BLaER1 (cell line): ENCODE data around the gene DHX34.

Source experiments
- H3K27ac ChIP-seq: shearing (Covaris generic); formaldehyde crosslinking; 2 replicates; pipeline ENCODE4 v1.8.1; 2022
- H3K27me3 ChIP-seq: shearing (Covaris generic); formaldehyde crosslinking; 2 replicates; pipeline ENCODE4 v1.8.1; 2022
- H3K36me3 ChIP-seq: shearing (Covaris generic); formaldehyde crosslinking; 2 replicates; pipeline ENCODE4 v1.8.1; 2022
- H3K4me1 ChIP-seq: shearing (Covaris generic); formaldehyde crosslinking; 2 replicates; pipeline ENCODE4 v1.8.1; 2022
- H3K4me2 ChIP-seq: shearing (Covaris generic); formaldehyde crosslinking; 2 replicates; pipeline ENCODE4 v1.8.1; 2022
- H3K4me3 ChIP-seq: shearing (Covaris generic); formaldehyde crosslinking; 2 replicates; pipeline ENCODE4 v1.8.1; 2022
- H3K9ac ChIP-seq: shearing (Covaris generic); formaldehyde crosslinking; 2 replicates; pipeline ENCODE4 v1.8.1; 2022
- H3K9me3 ChIP-seq: shearing (Covaris generic); formaldehyde crosslinking; 2 replicates; pipeline ENCODE4 v1.8.1; 2022
- H4K20me1 ChIP-seq: shearing (Covaris generic); formaldehyde crosslinking; 2 replicates; pipeline ENCODE4 v1.8.1; 2022
- Cebpa-rat ChIP-seq: shearing (Covaris generic); IDR thresholded peaks from 2 replicates; pipeline ENCODE4 v1.8.1; 2022

The DHX34 gene

GRCh38 chr19:47417107-47417745 is 68.1 kb downstream of the DHX34 start:
- no peak for TF ChIP-seq Cebpa-rat
- peaks cover 45% of the 10 kb centered on the region for H3K4me1 ChIP-seq
- no peak overlapping the region for H3K4me3 ChIP-seq

GRCh38 chr19:47417746-47418691 is 68.9 kb downstream of the DHX34 start:
- H3K27ac ChIP-seq, result no peak overlapping the region
- no peaks in the 10 kb centered on the region for H3K36me3 ChIP-seq
- H3K27me3 ChIP-seq, result peaks cover 94% of the 10 kb centered on the region
- peak overlapping the region; percentile 82; the same call in 1 of the 2 replicates for H3K4me2 ChIP-seq
- H3K4me3 ChIP-seq, result peak overlapping the region; percentile 57; the same call in 1 of the 2 replicates
- H3K9ac ChIP-seq, result no peak overlapping the region
- peaks cover 51% of the 10 kb centered on the region for H3K4me1 ChIP-seq
- H4K20me1 ChIP-seq, result peaks cover 60% of the 10 kb centered on the region
- H3K9me3 ChIP-seq, result no peaks in the 10 kb centered on the region
- TF ChIP-seq Cebpa-rat, result no peak

More at GRCh38 chr19:47417107-47417745, 68.1 kb downstream of the DHX34 start:
- Histone ChIP-seq H3K4me2 (no peak overlapping the region), H4K20me1 (peaks cover 60% of the 10 kb centered on the region), H3K27ac (no peak overlapping the region), H3K27me3 (peaks cover 94% of the 10 kb centered on the region), H3K9me3 (no peaks in the 10 kb centered on the region), H3K9ac (no peak overlapping the region), H3K36me3 (no peaks in the 10 kb centered on the region)

- H3K27ac ChIP-seq, result no peak overlapping the region
- no peaks in the 10 kb centered on the region for H3K9me3 ChIP-seq
- peak overlapping the region; percentile 57 for H3K4me3 ChIP-seq
- H3K27me3 ChIP-seq, result peaks cover 95% of the 10 kb centered on the region
- H3K36me3 ChIP-seq, result no peaks in the 10 kb centered on the region
- H3K4me2 ChIP-seq, result peak overlapping the region; percentile 82
- H3K4me1 ChIP-seq, result peaks cover 51% of the 10 kb centered on the region
- no peak overlapping the region for H3K9ac ChIP-seq
- H4K20me1 ChIP-seq, result peaks cover 62% of the 10 kb centered on the region
- no peak for TF ChIP-seq Cebpa-rat
Observed at GRCh38 chr19:47418692-47419029, 69.5 kb downstream of the DHX34 start.

DNA sequence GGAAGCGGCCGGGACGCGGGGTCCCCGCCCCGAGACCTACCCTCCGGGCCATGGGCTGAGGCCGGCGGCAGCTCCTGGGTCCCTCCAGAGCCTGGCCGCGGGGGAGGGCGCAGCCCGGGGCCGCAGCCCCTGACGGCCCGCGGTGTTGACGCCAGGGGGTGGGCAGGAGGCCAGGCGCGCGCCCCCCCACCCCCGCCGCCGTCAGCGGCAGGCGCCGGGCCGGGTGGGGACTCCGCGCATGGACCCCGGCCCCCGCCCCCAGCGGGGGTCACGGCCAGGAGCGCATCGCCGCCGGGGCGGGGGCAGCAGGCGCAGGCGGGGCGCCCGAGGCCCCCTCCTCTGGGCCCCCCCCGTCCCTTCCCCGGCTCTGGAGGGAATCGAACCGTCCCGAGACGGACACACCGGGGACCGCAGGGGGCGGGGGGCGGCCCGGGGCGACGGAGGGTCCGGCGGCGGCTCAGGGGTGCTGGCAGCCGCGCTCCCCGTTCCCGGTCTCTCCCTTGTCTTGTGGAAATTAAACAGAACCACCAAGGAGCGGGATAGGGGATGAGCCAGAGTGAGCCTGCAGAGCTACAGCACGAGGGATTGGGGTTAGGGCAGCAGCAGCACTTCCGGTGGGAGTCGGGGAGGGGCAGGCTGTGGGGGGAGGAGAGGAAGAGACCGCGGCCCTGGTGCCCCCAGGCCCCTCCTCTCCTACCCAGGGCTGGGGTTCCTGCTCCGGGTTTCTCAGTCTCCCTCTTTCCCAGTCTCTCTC is 70.1 kb downstream of the DHX34 start, which contains the start of gene MEIS3:
Gene MEIS3, minus strand, starts transcription at position 498 of the 754 bp plus-strand sequence. Its CDS starts 446 bp downstream, at position 52.
- Histone ChIP-seq H3K4me2 (peak within 1 kb of the TSS; percentile 82), H3K4me1 (peaks cover 51% of the 10 kb centered on the region), H3K4me3 (peak within 1 kb of the TSS; percentile 57), H3K9ac (no peak within 1 kb of the TSS), H3K27ac (no peak within 1 kb of the TSS), H3K9me3 (no peaks in the 10 kb centered on the region), H3K27me3 (peaks cover 97% of the 10 kb centered on the region), H4K20me1 (peaks cover 66% of the 10 kb centered on the region), H3K36me3 (no peaks in the 10 kb centered on the region)
- TF ChIP-seq Cebpa-rat, result no peak

GRCh38 chr19:47419789-47420188 is 70.7 kb downstream of the DHX34 start:
- Histone ChIP-seq H3K9me3 (no peaks in the 10 kb centered on the region), H3K4me1 (peaks cover 51% of the 10 kb centered on the region), H3K27ac (no peak overlapping the region), H3K9ac (no peak overlapping the region), H4K20me1 (peaks cover 66% of the 10 kb centered on the region), H3K4me3 (peak overlapping the region; percentile 57), H3K36me3 (no peaks in the 10 kb centered on the region), H3K4me2 (peak overlapping the region; percentile 82), H3K27me3 (peaks cover 98% of the 10 kb centered on the region)
- TF ChIP-seq Cebpa-rat, result no peak

- Histone ChIP-seq H3K27me3 (peaks cover 100% of the 10 kb centered on the region), H3K4me1 (peaks cover 51% of the 10 kb centered on the region), H3K9me3 (no peaks in the 10 kb centered on the region), H3K4me2 (peak overlapping the region; percentile 82), H3K4me3 (peak overlapping the region; percentile 33; the same call in 1 of the 2 replicates), H4K20me1 (peaks cover 58% of the 10 kb centered on the region), H3K36me3 (no peaks in the 10 kb centered on the region), H3K27ac (no peak overlapping the region), H3K9ac (no peak overlapping the region)
- TF ChIP-seq Cebpa-rat, result no peak
Observed at GRCh38 chr19:47421244-47421786, 72.2 kb downstream of the DHX34 start.

DNA sequence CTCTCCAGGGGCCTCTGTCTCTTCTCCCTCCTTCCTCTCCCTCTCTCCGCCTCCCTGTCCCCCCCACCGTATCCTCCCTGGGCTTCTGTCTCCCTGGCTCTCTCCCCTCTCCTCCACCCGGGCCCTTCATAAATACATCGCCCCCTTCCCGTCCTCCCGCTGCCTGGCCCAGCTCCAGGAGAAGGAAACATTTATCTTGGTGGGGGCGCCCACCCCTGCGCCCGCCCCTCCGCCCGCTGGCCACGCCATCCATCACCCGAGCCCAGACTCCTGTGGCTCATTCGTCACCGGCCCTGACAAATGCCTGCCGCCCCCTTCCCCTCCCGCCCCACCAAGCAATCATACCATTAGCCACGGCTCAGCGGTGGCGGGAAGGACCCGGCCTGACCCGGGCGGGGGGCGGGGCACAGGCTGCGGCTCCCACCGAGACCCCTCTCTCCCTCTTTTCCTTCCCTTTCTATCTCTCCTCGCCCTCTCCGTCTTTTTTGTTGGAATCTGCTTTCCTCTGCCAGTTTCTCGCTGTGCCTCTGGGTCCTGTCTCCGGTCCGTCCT is 72.8 kb downstream of the DHX34 start:
- Histone ChIP-seq H4K20me1 (peaks cover 58% of the 10 kb centered on the region), H3K27ac (no peak overlapping the region), H3K36me3 (no peaks in the 10 kb centered on the region), H3K27me3 (peaks cover 100% of the 10 kb centered on the region), H3K9me3 (no peaks in the 10 kb centered on the region), H3K9ac (no peak overlapping the region), H3K4me3 (peak overlapping the region; percentile 28; the same call in 1 of the 2 replicates), H3K4me1 (peaks cover 51% of the 10 kb centered on the region), H3K4me2 (peak overlapping the region; percentile 82)
- TF ChIP-seq Cebpa-rat, result no peak

DNA sequence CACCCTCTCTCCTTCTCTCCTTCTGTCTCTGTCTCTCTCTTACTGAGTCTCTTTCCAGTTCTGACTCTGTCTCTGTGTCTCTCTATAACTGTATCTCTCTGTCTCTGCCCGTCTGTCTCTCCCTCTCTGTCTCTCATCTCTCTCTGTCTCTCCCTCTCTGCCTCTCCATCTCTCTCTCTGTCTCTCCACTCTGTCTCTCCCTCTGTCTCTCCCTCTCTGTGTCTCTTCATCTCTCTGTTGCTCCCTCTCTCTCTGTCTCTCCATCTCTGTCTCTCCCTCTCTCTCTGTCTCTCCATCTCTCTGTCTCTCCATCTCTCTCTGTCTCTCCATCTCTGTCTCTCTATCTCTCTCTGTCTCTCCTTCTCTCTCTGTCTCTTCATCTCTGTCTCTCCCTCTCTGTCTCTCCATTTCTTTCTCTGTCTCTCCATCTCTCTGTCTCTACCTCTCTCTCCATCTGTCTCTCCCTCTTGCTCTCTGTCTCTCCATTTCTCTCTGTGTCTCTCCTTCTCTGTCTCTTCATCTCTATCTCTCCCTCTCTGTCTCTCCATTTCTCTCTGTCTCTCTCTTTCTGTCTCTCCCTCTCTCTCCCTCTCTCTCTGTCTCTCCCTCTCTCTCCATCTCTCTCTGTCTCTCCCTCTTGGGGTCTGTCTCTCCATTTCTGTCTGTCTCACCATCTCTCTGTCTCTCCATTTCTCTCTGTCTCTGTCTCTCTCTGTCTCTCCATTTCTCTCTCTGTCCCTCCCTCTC is 73.5 kb downstream of the DHX34 start:
- H3K9me3 ChIP-seq, result no peaks in the 10 kb centered on the region
- no peak for TF ChIP-seq Cebpa-rat
- peaks cover 94% of the 10 kb centered on the region for H3K27me3 ChIP-seq
- no peaks in the 10 kb centered on the region for H3K36me3 ChIP-seq
- peak overlapping the region; percentile 28; the same call in 1 of the 2 replicates for H3K4me3 ChIP-seq
- H3K9ac ChIP-seq, result no peak overlapping the region
- H4K20me1 ChIP-seq, result peaks cover 55% of the 10 kb centered on the region
- H3K4me1 ChIP-seq, result peaks cover 54% of the 10 kb centered on the region
- H3K4me2 ChIP-seq, result peak overlapping the region; percentile 82
- H3K27ac ChIP-seq, result no peak overlapping the region
